ENCODE results near the gene BCDIN3D.

The BCDIN3D gene, protein sequence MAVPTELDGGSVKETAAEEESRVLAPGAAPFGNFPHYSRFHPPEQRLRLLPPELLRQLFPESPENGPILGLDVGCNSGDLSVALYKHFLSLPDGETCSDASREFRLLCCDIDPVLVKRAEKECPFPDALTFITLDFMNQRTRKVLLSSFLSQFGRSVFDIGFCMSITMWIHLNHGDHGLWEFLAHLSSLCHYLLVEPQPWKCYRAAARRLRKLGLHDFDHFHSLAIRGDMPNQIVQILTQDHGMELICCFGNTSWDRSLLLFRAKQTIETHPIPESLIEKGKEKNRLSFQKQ

GRCh38 chr12:49842519-49843352 lies at the start of gene BCDIN3D:
TSS of gene BCDIN3D (minus strand) at chr12:49843106. CDS start at chr12:49843087, 19 bp downstream.
- in situ Hi-C loops (cut with HindIII; ENCODE audit: low sequenced_read_pairs) = no loop called here
- TF ChIP-seq, protein P1, sequence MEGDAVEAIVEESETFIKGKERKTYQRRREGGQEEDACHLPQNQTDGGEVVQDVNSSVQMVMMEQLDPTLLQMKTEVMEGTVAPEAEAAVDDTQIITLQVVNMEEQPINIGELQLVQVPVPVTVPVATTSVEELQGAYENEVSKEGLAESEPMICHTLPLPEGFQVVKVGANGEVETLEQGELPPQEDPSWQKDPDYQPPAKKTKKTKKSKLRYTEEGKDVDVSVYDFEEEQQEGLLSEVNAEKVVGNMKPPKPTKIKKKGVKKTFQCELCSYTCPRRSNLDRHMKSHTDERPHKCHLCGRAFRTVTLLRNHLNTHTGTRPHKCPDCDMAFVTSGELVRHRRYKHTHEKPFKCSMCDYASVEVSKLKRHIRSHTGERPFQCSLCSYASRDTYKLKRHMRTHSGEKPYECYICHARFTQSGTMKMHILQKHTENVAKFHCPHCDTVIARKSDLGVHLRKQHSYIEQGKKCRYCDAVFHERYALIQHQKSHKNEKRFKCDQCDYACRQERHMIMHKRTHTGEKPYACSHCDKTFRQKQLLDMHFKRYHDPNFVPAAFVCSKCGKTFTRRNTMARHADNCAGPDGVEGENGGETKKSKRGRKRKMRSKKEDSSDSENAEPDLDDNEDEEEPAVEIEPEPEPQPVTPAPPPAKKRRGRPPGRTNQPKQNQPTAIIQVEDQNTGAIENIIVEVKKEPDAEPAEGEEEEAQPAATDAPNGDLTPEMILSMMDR (IDR thresholded peaks at IDR 0.05; ENCODE audit: low read depth, low read length, missing control alignments) = no peak
- H3K4me3 ChIP-seq (ENCODE audit: low read depth, low read length) = peak within 1 kb of the TSS; percentile 83
- DNase-seq (ENCODE audit: low read depth) = peak; percentile 77

- TF ChIP-seq, protein P1 (IDR thresholded peaks at IDR 0.05; ENCODE audit: low read depth, low read length, missing control alignments) = no peak
- DNase-seq (ENCODE audit: low read depth) = no peak
- H3K4me3 ChIP-seq (ENCODE audit: low read depth, low read length) = no peak overlapping the region
- in situ Hi-C loops (cut with HindIII; ENCODE audit: low sequenced_read_pairs) = loop anchor here (5.0 kb wide), 1 partner anchor 50 kb away; no protein-coding TSS in a partner anchor
Observed at GRCh38 chr12:49892084-49892731, 49.3 kb upstream of the BCDIN3D start.

- no peak for DNase-seq (ENCODE audit: low read depth)
- H3K4me3 ChIP-seq (ENCODE audit: low read depth, low read length) = no peak overlapping the region
- TF ChIP-seq, protein P1 (IDR thresholded peaks at IDR 0.05; ENCODE audit: low read depth, low read length, missing control alignments) = no peak
- in situ Hi-C loops (cut with HindIII; ENCODE audit: low sequenced_read_pairs) = loop anchor here (5.0 kb wide), 1 partner anchor 51 kb away; no protein-coding TSS in a partner anchor
Observed at GRCh38 chr12:49891476-49891875, 48.6 kb upstream of the BCDIN3D start.

GRCh38 chr12:49891012-49891411 lies 48.1 kb upstream of the BCDIN3D start:
- no peak overlapping the region for H3K4me3 ChIP-seq (ENCODE audit: low read depth, low read length)
- TF ChIP-seq, protein P1 (IDR thresholded peaks at IDR 0.05; ENCODE audit: low read depth, low read length, missing control alignments) = no peak
- in situ Hi-C loops (cut with HindIII; ENCODE audit: low sequenced_read_pairs) = loop anchor here (5.0 kb wide), 1 partner anchor 51 kb away; no protein-coding TSS in a partner anchor
- DNase-seq (ENCODE audit: low read depth) = no peak

DNA sequence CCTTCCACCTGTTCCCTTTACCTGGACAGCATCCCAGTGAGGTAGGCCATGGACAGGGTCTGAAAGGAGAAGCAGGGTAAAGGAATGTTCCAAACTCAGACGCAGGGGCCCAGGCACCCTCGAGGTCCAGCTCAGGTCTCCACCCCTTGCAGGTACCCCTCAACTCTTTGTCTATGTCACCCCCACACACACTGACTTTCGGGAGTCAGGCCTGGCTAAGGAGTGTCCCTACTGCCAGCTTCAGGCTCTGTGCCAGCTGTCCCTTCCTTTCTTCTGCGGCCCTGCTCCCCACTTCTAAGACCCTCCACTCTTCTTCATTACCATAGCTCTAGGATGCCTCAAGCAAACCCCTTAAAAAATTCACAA lies 47.2 kb upstream of the BCDIN3D start:
- no peak for DNase-seq (ENCODE audit: low read depth)
- in situ Hi-C loops (cut with HindIII; ENCODE audit: low sequenced_read_pairs) = loop anchor here (5.0 kb wide), 1 partner anchor 52 kb away; no protein-coding TSS in a partner anchor
- TF ChIP-seq, protein P1 (IDR thresholded peaks at IDR 0.05; ENCODE audit: low read depth, low read length, missing control alignments) = no peak
- no peak overlapping the region for H3K4me3 ChIP-seq (ENCODE audit: low read depth, low read length)

Measured in astrocyte of the cerebellum (primary cell).